HG03439 (cell line): ENCODE results near the gene FAM229B.
"Not testable (repeated sequence)": the region's sequence is repeated elsewhere in the genome, so short reads cannot be mapped to it uniquely, and the experiment has no call there.

Experiments
- ATAC-seq: cut with Tn5 transposase; IDR thresholded peaks from one replicate; pipeline ENCODE4 v1.9.1; 2021; ENCODE audit warnings: mild to moderate bottlenecking, moderate library complexity; ENCODE audit not compliant: unreplicated experiment

Gene FAM229B, protein sequence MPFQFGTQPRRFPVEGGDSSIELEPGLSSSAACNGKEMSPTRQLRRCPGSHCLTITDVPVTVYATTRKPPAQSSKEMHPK

DNA sequence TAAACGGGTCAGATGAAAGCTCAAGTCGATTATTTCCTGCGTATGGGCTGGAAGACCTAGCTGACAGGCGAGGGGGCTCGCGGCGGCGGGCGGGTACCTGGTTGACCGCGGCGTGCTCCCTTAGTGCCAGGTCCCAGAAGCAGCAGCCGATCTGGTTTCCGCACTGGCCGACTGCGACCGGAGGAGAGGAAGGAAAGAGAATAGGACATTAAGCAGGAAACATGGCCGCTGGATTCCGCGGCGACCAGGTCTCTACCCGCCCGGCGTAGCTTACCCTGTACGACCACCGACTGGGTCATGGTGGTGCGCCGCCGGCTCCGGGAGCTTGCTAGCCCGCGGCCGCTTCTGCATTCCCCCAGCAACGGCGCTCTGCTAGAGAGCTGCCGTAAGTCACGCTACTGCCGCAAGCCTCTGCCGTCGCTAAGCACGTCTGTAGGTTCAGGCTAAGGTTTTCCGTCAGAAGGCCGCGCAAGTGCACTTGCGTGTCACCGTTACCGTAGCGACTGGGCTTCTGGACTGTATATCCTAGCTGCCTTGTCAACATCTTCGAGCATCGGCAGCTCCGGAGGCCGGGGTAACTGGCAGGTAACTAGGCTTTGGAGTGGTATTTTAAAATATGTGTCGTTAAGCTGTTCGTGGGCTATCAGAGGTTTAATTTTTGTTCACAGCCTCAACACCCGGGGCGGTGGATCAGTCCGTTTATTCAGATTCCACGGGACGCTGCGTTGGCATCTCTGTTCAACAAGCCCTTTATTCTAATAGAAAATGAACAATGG, at the start of gene FAM229B, which contains the start of gene TUBE1:
Gene FAM229B, plus strand, starts transcription at position 456 of the 776 bp plus-strand sequence. CDS start 11,693 bp downstream, outside the sequence.
Gene TUBE1, minus strand, starts transcription at position 347 of the 776 bp plus-strand sequence. Its CDS starts 48 bp downstream, at position 299.
- ATAC-seq, result peak; percentile 98

DNA sequence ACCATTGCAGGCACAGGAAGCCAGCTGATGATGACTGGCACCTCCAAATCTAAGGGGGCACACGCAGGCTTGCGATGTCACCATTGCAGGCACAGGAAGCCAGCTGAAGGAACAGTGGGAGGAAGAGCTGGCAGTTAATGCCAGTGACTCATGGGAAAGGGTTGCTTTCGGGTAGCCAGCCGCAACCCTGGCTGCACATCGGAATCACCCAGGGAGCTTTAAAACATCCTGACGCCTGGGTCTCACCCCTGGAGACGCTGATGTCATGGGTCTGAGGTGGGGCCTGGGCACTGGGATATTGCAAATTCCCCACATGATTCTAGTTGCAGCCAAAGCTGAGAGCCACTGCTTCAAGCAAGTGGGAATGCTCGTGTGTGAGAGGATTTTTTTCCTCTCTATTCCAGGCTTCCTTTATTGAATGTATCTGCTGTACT, 49.6 kb upstream of the FAM229B start:
- ATAC-seq, result no peak

DNA sequence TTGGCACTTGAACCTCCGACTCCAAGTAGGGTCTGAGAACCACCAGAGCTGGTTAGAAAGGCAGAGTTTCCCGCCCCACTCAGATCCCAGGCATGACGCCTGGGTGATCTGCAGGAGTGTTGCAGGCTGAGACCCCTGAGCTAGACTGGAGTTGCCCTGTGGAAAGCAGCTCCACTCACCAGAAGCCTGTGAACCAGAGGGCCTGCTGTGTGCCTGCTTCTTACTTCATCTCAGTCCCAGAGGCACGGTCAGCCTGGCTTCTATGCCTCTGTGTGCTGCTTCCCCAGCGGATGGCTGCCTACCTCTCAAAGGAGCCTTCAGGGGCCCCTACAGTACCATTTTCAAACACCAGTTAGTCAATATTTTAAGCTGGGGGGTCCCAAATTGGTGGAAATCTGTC, 49.1 kb upstream of the FAM229B start:
- no peak for ATAC-seq

DNA sequence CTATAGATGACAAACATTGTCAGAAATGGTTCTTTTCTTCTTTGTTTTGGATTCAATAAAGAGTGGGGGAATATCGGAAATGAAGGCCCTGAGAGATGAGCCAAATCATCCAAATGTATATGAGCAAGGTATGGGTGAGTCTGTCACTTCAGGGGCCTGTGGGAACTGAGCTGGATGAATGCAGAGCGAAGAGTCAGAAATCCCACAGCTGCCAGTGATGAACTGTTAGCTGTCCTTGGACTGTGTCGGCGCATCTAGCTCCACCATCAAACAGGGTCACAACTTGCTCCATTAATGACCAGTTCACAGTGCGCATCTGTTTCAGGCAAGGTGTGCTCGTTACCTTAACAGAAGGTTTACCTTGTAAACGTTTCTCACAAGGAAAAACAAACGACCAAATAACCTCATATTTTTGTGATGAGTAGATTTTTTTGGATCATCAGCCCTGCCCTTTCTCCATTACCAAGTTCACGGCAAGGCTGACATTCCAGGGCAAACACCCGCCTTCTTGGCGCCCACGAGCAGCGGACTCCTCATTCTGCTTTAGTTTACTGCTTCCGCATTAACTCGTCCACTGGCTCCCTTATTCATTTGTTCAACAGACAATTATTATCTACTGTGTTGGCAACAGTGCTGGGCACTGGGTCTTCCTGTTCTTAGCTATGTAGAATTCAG, 48.5 kb upstream of the FAM229B start:
- no peak for ATAC-seq

DNA sequence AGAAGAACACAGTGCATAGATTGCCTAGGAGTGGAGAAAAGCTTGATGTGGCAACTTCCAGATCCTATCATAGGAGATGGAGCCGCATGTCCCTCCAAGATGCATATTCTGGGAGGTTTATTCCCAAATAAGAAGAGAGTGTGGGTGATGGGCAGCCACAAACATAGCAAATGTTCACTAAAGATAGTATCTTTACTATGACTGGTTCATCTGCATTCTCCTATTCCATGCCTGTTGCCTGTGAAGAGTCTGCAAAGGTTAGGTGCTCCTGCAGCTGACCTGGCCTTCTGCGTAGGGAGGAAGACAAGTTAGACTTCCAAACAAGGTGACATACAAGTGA, 48.0 kb upstream of the FAM229B start:
- no peak for ATAC-seq

DNA sequence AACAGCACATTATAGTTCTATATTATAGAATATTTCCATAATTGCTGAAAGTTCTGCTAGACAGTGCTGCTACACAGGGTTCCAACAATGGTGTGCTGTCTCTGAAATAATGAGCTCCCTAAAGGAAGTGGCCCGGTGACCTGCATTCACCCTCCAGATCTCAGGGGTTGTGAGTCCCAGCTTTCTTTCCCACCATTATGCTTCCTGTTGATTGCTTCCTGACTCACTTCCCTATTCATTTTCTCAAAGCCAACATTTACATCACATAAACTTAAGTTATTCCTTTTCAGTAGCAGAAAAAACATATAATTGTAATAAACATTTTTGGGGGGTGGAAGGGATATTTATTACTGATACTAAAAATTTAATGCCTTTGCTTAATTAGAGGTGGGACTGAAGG, 46.4 kb upstream of the FAM229B start:
- ATAC-seq, result no peak

DNA sequence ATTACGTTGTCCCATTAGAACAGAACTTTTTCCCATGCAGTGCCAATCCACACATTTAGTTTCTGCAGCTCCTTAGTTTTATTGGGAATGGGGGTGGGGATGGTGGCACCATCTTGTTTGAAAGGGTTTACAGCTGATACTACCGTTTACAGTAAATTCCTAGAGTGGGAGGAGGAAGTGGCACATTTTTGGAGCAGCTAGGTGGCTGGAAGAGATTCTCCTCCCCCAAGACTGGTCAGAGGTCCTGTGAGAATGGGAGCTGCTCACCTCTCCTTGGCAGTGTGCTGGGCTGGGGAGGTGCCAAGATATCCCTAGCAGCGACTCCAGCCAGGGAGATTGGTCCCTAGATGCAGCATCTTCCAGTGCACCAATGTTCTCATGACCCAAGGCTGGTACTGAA, 45.9 kb upstream of the FAM229B start:
- ATAC-seq, result no peak

DNA sequence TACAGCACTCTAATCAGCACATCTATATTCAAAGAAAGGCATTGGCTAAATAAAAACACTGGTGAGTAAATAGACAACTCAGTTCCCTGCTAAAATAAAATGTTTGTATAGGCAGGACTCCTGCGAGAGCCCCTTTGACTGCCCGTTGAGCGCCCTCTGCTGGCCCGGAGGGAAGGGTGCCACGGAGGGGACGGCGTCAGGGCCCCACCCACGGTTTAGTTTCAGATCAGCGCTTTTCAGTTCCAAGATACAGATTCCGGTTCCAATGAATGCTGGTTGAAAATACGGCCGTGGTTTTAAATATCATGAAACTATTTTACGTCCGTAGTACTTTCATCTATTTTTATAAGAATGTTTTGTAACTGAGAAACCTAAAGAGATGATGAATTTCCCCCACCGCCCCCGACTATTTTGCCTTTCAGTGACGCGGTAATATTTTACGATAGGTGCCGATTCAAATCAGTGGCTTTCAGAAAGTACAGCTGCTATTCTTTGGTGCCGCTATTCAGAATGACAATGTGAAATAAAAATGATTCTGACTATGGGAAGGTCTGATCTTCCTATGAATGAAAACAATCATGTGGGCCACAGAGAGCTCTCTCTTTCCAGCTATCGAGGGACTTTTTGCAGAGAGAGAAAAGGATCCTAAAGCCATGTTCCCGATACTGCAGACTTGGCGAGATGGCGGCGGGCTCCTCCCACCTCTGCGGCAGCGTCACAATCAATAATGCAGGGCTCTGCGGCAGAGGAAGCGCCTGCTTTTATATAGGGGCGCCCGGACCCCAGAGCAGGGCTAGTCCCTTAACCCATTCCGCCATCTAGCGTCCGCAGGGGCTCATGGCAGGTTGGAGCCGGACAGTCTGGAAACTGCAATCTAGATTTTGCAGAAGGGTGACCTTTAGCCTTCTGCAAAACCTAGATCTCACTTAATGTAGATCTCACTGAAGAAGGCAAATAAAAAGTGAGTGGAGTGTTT, 44.1 kb upstream of the FAM229B start:
- peak; percentile 89 for ATAC-seq

DNA sequence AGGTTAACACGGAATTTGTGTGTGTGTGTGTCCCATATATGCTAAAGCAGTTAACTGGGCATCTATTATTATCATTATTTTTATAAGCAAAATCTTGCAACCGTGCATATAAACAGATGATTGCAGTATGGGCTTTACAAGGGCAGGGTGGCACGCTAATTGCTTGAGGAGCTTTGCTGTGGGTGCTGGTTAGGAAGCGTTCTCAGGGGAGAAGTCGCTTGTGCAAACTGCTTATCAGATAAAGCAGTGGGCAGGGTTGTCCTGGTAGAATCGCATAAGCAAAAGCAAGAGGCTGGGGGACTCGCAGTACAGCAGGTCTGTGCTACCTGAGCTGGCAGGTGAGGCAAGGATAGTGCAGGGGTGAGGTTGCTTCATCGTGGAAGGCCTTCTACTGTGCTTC, 43.2 kb upstream of the FAM229B start:
- ATAC-seq, result no peak

DNA sequence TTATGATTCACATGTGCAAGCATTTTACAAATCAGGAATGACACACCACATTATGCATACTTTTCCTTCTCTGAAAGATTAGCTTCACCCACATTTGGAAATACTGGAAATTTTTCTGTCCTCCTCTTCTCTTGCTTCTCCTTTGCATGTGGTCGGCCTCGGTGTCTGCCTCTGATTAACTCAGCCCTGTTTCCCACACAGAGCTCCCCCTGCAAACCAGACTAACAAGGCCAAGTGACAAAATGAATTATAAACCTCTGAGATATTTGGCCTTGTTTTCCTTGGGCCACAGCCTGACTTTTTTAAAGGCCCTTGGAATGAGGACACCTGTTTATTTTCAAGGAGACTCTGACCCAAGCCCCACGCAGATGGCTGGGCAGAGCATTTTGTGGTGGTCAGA, 42.5 kb upstream of the FAM229B start:
- ATAC-seq, result no peak

DNA sequence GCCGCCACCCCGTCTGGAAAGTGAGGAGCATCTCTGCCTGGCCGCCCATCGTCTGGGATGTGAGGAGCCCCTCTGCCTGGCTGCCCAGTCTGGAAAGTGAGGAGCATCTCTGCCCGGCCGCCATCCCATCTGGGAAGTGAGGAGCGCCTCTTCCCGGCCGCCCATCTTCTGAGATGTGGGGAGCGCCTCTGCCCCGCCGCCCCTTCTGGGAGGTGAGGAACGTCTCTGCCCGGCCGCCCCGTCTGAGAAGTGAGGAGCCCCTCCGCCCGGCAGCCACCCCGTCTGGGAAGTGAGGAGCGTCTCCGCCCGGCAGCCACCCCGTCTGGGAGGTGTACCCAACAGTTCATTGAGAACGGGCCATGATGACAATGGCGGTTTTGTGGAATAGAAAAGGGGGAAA, 39.9 kb upstream of the FAM229B start:
- not testable (repeated sequence) for ATAC-seq

DNA sequence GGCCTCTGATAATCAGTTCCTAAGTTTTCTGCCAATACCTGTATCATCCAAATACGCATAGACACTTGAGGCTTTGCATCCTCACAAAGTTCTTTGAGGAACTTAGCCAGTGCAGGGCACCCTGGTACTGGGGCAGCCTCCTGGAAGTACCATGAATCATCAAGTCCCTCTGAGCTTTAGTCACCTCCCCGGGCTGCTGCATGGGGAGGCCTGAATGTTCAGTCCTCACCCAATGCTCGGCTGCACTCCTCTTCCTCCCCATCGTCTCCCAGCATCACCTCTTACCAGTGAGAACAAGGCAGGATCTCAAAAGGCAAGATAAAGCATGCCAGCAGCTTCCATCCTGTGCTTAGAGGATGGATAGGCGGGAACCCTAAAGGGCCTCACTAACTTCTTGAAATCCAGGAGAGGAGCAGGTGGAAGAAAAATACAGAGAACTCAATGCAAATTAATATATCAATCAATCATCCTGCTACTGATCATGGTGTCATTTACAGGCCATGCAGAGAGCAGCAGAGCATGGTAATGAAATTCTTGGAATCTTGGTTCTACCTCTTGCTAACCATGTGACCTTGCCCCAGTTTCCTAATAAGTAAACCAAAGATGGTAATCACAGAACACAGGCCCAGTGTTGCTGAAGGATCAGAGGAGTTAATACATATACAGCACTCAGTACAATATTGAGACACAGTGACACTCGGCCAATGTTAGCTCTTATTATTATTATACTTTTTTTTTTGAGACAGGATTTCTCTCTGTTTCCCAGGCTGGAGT, 38.2 kb upstream of the FAM229B start:
- no peak for ATAC-seq

DNA sequence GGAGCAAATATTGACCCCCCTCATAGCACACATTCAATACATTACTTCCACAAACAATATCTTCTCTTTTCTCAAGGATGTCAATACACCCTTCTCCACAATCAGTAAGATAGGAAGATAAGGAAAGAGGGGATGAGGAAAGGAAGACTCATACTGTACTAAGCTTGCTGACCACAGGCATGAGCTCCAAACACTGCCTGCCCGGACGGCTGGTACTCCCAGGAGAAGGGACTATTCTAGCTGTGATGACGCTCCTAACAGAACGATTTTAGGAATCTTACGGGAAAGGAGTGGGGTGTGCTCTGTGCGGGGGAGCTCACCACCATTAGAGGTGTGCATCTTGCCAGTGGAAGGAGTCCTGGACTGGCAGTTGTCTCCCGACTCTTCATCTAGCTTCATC, 37.4 kb upstream of the FAM229B start:
- ATAC-seq, result no peak

DNA sequence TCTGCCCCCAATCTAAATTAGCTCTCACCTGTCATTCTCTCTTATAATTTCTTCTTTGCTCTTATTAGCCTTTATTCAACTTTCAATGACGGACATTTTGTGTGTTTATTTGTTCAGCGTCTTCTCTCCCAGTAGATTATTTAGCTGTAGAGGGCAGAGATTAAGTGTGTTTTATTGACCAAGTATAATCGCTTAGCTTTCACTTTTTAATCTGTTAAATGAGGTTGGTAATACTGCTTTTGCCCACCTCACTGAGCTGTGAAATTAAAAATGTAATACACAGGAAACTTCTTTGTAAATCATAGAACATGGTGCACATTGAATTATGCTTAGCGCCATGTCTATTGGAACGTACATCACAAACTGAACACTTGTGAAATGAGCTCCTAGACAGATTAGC, 37.0 kb upstream of the FAM229B start:
- no peak for ATAC-seq

DNA sequence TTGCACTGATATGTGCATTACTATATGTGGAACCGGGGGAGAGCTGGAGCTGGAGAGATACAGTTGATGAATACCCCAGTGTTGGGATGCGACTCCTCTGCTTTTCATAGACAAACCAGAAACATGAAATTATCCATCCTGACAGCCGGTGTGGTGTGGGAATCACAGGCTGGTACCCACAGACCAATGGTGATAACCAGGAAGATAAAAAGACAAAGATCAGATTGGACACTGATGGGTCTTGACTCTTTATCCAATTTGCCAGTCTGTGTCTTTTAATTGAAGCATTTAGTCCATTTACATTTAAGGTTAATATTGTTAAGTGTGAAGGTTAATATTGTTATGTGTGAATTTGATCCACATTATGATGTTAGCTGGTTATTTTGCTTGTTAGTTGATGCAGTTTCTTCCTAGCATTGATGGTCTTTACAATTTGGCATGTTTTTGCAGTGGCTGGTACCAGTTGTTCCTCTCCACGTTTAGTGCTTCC, 36.1 kb upstream of the FAM229B start:
- not testable (repeated sequence) for ATAC-seq

DNA sequence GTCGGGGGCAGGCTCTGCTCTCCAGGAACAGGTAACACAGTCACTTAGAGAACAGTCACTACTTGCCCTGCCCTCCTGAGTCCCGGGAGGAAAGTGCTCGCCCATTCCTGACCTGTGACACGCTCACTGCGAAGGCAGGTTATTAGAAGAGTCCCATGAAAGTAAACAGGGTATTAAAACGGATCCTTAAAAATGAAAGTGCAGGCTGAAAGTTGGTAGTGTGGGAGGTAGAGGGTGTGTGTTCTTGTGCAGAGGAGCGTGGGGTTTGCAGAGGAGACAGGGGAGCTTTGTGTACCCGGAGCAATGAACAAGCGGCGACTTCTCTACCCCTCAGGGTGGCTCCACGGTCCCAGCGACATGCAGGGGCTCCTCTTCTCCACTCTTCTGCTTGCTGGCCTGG, 33.4 kb upstream of the FAM229B start, which contains the start of gene CCN6:
Gene CCN6, plus strand, starts transcription at position 104 of the 400 bp plus-strand sequence. Its CDS starts 254 bp downstream, at position 358.
- ATAC-seq, result no peak

DNA sequence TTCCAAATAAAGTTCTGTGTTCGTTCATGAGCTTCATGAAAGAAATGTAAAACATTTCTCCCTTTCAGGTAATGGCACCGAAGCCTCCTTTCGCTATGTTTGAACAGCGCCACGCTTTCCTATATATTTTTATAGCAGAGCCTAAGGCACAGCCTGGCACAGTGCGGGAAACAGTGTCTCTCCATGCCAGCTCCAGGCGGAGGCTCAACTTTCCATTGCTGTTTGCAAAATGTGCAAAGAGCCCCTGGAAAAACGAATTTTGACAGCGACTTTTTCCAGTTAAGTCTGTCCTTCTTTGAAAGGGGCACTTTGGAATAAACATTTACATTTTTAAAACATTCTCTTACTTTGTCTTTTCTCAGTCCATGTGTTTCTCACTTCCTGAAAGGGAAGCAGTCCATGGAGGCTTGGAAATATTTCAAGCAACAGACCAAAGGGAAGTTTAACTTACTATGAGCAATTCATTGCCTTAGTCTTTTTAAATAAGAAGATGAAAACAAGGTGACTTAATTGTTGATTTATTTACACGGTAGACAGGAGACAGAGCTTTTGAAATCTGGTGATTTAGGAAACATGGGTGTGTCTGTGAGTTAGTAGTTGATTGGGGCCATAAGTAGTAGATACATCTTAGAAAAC, 32.7 kb upstream of the FAM229B start:
- no peak for ATAC-seq

DNA sequence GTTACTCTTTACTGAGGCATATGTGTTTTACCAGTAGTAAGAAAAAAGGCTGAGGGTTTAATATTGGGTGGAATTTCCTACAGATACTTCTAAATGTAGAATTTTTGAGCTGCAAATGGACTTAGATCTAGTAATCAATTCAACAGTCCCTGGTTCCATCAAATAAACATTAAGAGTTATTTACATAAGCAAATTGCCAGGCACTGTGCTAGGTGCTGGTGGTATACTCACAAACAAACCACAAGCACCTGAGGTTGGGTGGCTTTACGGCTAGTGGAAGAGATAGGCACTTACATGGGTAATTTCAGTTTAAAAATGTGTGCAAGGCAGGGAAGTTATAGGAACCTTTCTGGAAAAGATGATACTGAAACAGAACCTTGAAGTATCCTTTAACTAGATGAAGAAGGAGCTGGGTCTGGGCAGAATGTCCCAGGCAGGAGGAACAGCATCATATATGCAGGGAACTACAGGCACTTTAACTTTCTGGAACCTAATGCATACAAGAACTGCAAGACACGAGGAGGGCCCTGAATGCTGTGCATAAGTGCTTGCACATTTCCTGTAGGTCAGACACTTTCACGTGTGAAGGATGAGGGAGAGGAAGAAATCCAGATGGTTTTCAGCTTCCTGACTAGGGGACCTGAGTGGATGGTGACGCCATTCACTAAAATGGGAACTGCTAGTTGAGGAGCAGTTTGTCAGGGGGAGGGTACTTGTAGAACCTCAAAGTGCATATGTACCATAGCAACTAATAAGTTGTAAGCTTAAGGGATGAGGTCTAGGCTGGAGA, 29.0 kb upstream of the FAM229B start:
- no peak for ATAC-seq

DNA sequence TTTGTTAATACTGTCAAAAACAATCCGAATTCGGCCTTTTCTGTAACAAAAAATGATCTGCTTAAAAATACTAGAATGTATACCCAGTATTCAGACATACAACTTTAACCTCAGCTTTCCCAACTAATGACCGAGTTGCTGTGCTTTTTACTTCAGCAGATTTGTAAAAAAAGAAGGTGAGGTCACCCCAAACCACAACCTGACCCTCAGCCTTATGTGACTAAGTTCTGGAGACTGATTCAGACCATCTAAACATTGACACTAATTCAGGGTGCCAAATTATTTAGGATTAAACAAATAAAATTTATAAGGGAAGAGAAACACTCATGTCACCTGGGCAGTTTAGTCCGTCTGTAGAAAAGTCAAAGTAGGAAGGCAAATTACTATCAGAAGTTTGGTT, 25.8 kb upstream of the FAM229B start:
- ATAC-seq, result no peak
